GM12864 (cell line): ENCODE data around the gene TOMM22.
A peak's percentile ranks its signal among the peaks of the same experiment; 100 is the strongest.

ENCODE experiments used
- DNase-seq: peaks from one replicate; pipeline ENCODE4 v3.0.0-alpha.2; 2011; ENCODE audit warnings: low read depth
- H3K4me3 ChIP-seq: 2 replicates; pipeline ENCODE4 v1.5.1; 2011; ENCODE audit warnings: mild to moderate bottlenecking, low read depth, low read length, control low read depth
- TF ChIP-seq, protein P1 (sequence below): IDR thresholded peaks from 2 replicates; pipeline ENCODE4 v1.5.1; 2011; ENCODE audit warnings: low read depth, mild to moderate bottlenecking, moderate library complexity, low read length, control low read depth, inconsistent platforms; ENCODE audit errors: missing control alignments

The TOMM22 gene

GRCh38 chr22:38700789-38701628 lies 19.3 kb downstream of the TOMM22 start, which contains the start of gene JOSD1:
JOSD1 (minus strand) TSS chr22:38700943; CDS start chr22:38699987, 956 bp downstream.
- DNase-seq, result peak; percentile 82
- H3K4me3 ChIP-seq, result peak within 1 kb of the TSS; percentile 91
- TF ChIP-seq, protein P1, sequence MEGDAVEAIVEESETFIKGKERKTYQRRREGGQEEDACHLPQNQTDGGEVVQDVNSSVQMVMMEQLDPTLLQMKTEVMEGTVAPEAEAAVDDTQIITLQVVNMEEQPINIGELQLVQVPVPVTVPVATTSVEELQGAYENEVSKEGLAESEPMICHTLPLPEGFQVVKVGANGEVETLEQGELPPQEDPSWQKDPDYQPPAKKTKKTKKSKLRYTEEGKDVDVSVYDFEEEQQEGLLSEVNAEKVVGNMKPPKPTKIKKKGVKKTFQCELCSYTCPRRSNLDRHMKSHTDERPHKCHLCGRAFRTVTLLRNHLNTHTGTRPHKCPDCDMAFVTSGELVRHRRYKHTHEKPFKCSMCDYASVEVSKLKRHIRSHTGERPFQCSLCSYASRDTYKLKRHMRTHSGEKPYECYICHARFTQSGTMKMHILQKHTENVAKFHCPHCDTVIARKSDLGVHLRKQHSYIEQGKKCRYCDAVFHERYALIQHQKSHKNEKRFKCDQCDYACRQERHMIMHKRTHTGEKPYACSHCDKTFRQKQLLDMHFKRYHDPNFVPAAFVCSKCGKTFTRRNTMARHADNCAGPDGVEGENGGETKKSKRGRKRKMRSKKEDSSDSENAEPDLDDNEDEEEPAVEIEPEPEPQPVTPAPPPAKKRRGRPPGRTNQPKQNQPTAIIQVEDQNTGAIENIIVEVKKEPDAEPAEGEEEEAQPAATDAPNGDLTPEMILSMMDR, result no peak

GRCh38 chr22:38704654-38705234 lies 23.0 kb downstream of the TOMM22 start:
- TF ChIP-seq, protein P1, result no peak
- no peak for DNase-seq
- peak overlapping the region; percentile 47 for H3K4me3 ChIP-seq

DNA sequence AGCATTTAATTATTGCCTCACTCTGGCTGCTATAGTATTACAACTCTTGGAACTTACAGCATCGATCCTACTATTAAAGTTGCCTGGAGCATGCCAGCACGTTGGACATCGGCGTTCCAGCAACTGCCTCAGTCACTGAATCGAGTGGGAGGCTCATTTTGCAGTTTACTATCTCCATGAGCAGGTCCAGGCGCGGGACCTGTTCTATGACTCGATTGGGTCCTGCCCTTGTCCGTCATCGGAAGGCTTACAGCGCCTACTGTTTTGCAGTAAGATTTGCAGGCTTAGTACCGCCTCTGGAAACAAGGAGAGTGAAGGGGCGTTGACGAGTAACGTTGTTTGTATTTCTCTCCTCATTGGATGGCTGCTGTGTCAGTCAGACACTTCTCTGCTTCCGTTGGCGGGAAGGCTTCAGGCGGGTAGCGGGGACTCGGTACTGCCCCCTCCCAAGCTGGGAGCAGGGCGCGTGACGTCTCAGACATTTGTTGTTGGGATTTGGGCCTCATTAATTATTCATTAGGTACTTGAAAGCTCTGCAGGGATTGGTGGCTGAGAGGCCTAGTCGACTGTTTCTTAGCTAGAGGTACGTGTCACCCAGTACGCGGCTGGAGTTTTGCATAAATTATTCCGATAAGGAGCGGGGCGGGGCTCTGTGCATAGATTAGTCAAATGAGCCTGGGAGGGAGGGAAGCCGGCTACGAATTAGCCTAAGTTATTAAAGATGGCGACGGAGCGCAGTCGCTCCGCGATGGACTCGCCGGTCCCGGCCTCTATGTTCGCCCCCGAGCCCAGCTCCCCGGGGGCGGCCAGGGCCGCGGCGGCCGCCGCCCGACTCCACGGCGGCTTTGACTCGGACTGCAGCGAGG lies 23.7 kb downstream of the TOMM22 start, which contains the start of gene GTPBP1:
TSS of gene GTPBP1 (plus strand) at position 710 of the 866 bp plus-strand sequence. CDS start at position 722, 12 bp downstream.
- peak; percentile 100 for DNase-seq
- TF ChIP-seq, protein P1, result no peak
- H3K4me3 ChIP-seq, result peak within 1 kb of the TSS; percentile 81

DNA sequence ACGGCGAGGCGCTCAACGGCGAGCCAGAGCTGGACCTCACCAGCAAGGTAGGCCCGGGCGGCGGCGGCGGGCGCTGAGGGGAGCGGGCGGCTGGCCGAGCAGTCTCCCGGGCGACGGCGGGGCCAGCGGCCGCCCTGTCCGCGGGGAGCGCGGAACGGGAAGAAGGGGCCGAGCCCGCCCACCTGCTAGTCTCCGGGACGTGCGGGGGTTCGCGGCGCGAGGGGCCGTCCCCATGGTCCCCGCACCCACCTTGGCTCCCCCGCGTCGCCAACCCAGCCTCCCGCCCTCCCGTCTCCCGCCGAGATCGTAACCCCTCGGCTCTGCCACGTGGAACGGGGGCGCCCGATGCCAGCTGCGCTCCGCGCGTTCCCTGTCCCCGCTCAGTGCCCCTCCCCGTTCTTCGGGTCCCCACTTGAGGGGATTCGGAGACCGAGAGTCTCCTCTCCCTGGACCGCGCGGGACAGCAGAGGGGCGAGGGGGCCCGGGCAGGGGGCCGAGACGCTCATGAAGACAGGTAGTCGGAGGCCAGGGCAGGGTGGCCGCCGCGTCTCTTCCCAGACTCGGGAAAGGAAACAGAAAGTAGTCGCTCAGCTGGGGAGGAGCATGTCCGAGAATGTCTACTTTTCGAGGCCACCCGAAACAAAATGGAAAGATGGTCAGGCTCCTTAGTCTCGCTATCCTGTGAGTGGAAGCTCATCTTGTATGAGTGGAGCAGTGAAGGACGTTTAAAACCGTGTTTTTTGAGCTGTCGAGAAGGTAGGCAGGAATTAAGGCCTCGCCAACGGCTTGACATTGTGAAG lies 24.5 kb downstream of the TOMM22 start:
- TF ChIP-seq, protein P1, result no peak
- DNase-seq, result no peak
- peak overlapping the region; percentile 81 for H3K4me3 ChIP-seq

- TF ChIP-seq, protein P1, result no peak
- no peak for DNase-seq
- peak overlapping the region; percentile 81 for H3K4me3 ChIP-seq
Observed at GRCh38 chr22:38706901-38707195, 25.1 kb downstream of the TOMM22 start.

GRCh38 chr22:38707346-38707745 lies 25.6 kb downstream of the TOMM22 start:
- TF ChIP-seq, protein P1, result no peak
- no peak for DNase-seq

More at GRCh38 chr22:38707346-38707745, 25.6 kb downstream of the TOMM22 start:
- peak overlapping the region; percentile 81 for H3K4me3 ChIP-seq
